ENCODE data around the gene PHLDB3. TPM values are rescaled to one million over a fixed set of nuclear protein-coding genes. Genes with fewer than 3 reads are reported as not detected.

The PHLDB3 gene
- total RNA-seq, 1 donor from 2014 or later, result 7.9 TPM

GRCh38 chr19:43435775-43436174 lies 68.8 kb downstream of the PHLDB3 start:
- Histone ChIP-seq H3K27me3 (ENCODE audit: control insufficient read depth, insufficient read depth, low read length) (no peaks in the 10 kb centered on the region), H3K36me3 (ENCODE audit: control insufficient read depth, insufficient read depth, low read length) (no peaks in the 10 kb centered on the region), H3K4me3 (ENCODE audit: low read depth, low read length) (no peak overlapping the region)
- FAIRE-seq (peak; percentile 60), DNase-seq (ENCODE audit: low read depth) (no peak)
- no peak for TF ChIP-seq CTCF (IDR thresholded peaks at IDR 0.05; ENCODE audit: insufficient read depth, low read length, severe bottlenecking)

- no peak for FAIRE-seq
- no peaks in the 10 kb centered on the region for H3K27me3 ChIP-seq (ENCODE audit: control insufficient read depth, insufficient read depth, low read length)
- DNase-seq (ENCODE audit: low read depth), result no peak
- no peaks in the 10 kb centered on the region for H3K36me3 ChIP-seq (ENCODE audit: control insufficient read depth, insufficient read depth, low read length)
- no peak overlapping the region for H3K4me3 ChIP-seq (ENCODE audit: low read depth, low read length)
- no peak for TF ChIP-seq CTCF (IDR thresholded peaks at IDR 0.05; ENCODE audit: insufficient read depth, low read length, severe bottlenecking)
Observed at GRCh38 chr19:43433689-43434088, 70.9 kb downstream of the PHLDB3 start.

GRCh38 chr19:43433358-43433673 lies 71.2 kb downstream of the PHLDB3 start:
- H3K27me3 ChIP-seq (ENCODE audit: control insufficient read depth, insufficient read depth, low read length), result no peaks in the 10 kb centered on the region
- FAIRE-seq (no peak), DNase-seq (ENCODE audit: low read depth) (no peak)
- no peaks in the 10 kb centered on the region for H3K36me3 ChIP-seq (ENCODE audit: control insufficient read depth, insufficient read depth, low read length)
- TF ChIP-seq CTCF (IDR thresholded peaks at IDR 0.05; ENCODE audit: insufficient read depth, low read length, severe bottlenecking), result no peak
- no peak overlapping the region for H3K4me3 ChIP-seq (ENCODE audit: low read depth, low read length)

GRCh38 chr19:43430976-43431375 lies 73.6 kb downstream of the PHLDB3 start:
- no peaks in the 10 kb centered on the region for H3K27me3 ChIP-seq (ENCODE audit: control insufficient read depth, insufficient read depth, low read length)
- DNase-seq (ENCODE audit: low read depth) (no peak), FAIRE-seq (no peak)
- no peaks in the 10 kb centered on the region for H3K36me3 ChIP-seq (ENCODE audit: control insufficient read depth, insufficient read depth, low read length)
- no peak for TF ChIP-seq CTCF (IDR thresholded peaks at IDR 0.05; ENCODE audit: insufficient read depth, low read length, severe bottlenecking)
- H3K4me3 ChIP-seq (ENCODE audit: low read depth, low read length), result no peak overlapping the region

GRCh38 chr19:43430142-43430710 lies 74.3 kb downstream of the PHLDB3 start:
- no peak for TF ChIP-seq CTCF (IDR thresholded peaks at IDR 0.05; ENCODE audit: insufficient read depth, low read length, severe bottlenecking)
- FAIRE-seq (no peak), DNase-seq (ENCODE audit: low read depth) (no peak)
- Histone ChIP-seq H3K4me3 (ENCODE audit: low read depth, low read length) (no peak overlapping the region), H3K36me3 (ENCODE audit: control insufficient read depth, insufficient read depth, low read length) (no peaks in the 10 kb centered on the region), H3K27me3 (ENCODE audit: control insufficient read depth, insufficient read depth, low read length) (no peaks in the 10 kb centered on the region)

- DNase-seq (ENCODE audit: low read depth) (no peak), FAIRE-seq (no peak)
- no peak overlapping the region for H3K4me3 ChIP-seq (ENCODE audit: low read depth, low read length)
- no peaks in the 10 kb centered on the region for H3K27me3 ChIP-seq (ENCODE audit: control insufficient read depth, insufficient read depth, low read length)
- no peaks in the 10 kb centered on the region for H3K36me3 ChIP-seq (ENCODE audit: control insufficient read depth, insufficient read depth, low read length)
- TF ChIP-seq CTCF (IDR thresholded peaks at IDR 0.05; ENCODE audit: insufficient read depth, low read length, severe bottlenecking), result no peak
Observed at GRCh38 chr19:43429395-43429794, 75.2 kb downstream of the PHLDB3 start.
